ENCODE data around the gene KRTAP10-12. TPM values are rescaled to one million over a fixed set of nuclear protein-coding genes. Genes with fewer than 3 reads are reported as not detected.

Gene KRTAP10-12
- total and polyA plus RNA-seq, 2 of the 13 experiments (the other 11 are each of a cell fraction or from before 2014, with no cell fraction given) = not detected

DNA sequence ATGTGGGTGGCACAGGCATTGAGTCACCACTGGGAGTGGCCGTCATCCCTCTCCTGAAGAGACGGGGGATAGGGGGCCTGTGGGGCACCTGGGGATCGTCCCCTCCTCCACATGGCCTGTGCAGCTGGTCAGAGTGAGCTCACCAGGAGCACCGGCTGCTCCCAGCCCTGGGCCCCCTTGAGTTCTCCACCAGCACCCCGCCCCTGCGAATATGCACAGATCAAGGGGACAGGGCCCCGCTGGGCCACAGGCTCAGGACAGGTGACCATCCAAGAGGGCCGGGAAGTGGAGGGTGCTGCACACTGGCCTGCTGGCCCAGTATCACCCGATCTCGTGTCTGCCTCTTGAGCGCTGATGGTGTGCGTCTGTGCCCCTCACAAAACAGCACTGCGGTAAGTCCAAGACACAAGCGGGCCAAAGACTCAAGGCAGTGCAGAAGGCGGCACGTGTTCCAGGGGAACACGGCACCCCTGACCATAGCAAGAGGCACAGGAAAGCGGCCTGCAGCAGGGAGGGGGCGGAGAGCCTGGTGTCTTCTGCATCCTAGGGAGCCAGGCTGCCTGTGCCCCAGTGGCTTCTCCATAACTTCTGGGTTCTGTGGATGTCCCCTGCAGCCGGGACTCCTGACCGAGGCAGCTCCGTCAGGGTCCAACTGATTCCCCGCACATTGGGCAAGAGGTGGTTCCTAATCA, 32.5 kb downstream of the KRTAP10-12 start:
- FAIRE-seq (no peak), DNase-seq (ENCODE audit: low spot score) (no peak), ATAC-seq (no peak)
- in situ Hi-C loops (cut with HindIII; ENCODE audit: extremely low pct_ligation_motif_present, low pct_unique_long_range_greater_than_20kb) (no loop called here), intact Hi-C loops (cut with micrococcal nuclease; ENCODE audit: unreplicated experiment) (no loop called here)
- Histone ChIP-seq H3K4me2 (ENCODE audit: low read depth, low read length) (no peak overlapping the region), H2AFZ (ENCODE audit: low read length) (no peak overlapping the region), H3K27me3 (ENCODE audit: control insufficient read depth in 1 of 2, insufficient read depth in 2 of 2, low read length in 2 of 2) (peaks cover 0 to 49% of the 10 kb centered on the region in 2 experiments; a peak in 3 of 5 replicates), H3K36me3 (replicated peaks in 1 of 2; ENCODE audit: control insufficient read depth in 1 of 2, insufficient read depth in 2 of 2, low read length in 2 of 2) (no peaks in the 10 kb centered on the region), H3K4me1 (ENCODE audit: insufficient read depth, low read length) (peaks cover 43% of the 10 kb centered on the region), H3K9ac (ENCODE audit: insufficient read depth, low read depth, low read length) (no peak overlapping the region), H3K4me3 (replicated peaks in 1 of 3; ENCODE audit: insufficient read depth in 1 of 3, low read depth in 2 of 3, low read length in 3 of 3) (no peak overlapping the region), H3K79me2 (ENCODE audit: insufficient read depth, low read length) (no peaks in the 10 kb centered on the region), H3K27ac (ENCODE audit: extremely low read length, insufficient read depth, low read length) (no peak overlapping the region), H3K9me3 (ENCODE audit: low read length) (no peaks in the 10 kb centered on the region), H4K20me1 (ENCODE audit: insufficient read depth, low read length) (no peaks in the 10 kb centered on the region)
- BruUV-seq (replicated peaks) = no TSS peak
- 78% methylated on average over 13 of the region's 23 CpGs for WGBS (ENCODE audit: low lambda C conversion rate)
- POLR2A ChIA-PET = no interaction called here
- TF ChIP-seq, protein P1, sequence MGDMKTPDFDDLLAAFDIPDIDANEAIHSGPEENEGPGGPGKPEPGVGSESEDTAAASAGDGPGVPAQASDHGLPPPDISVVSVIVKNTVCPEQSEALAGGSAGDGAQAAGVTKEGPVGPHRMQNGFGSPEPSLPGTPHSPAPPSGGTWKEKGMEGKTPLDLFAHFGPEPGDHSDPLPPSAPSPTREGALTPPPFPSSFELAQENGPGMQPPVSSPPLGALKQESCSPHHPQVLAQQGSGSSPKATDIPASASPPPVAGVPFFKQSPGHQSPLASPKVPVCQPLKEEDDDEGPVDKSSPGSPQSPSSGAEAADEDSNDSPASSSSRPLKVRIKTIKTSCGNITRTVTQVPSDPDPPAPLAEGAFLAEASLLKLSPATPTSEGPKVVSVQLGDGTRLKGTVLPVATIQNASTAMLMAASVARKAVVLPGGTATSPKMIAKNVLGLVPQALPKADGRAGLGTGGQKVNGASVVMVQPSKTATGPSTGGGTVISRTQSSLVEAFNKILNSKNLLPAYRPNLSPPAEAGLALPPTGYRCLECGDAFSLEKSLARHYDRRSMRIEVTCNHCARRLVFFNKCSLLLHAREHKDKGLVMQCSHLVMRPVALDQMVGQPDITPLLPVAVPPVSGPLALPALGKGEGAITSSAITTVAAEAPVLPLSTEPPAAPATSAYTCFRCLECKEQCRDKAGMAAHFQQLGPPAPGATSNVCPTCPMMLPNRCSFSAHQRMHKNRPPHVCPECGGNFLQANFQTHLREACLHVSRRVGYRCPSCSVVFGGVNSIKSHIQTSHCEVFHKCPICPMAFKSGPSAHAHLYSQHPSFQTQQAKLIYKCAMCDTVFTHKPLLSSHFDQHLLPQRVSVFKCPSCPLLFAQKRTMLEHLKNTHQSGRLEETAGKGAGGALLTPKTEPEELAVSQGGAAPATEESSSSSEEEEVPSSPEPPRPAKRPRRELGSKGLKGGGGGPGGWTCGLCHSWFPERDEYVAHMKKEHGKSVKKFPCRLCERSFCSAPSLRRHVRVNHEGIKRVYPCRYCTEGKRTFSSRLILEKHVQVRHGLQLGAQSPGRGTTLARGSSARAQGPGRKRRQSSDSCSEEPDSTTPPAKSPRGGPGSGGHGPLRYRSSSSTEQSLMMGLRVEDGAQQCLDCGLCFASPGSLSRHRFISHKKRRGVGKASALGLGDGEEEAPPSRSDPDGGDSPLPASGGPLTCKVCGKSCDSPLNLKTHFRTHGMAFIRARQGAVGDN (CRISPR knock-in tag; IDR thresholded peaks at IDR 0.05) = peak; percentile 9; the same call in 1 of the 2 replicates
- TF ChIP-seq SMAD9 (CRISPR knock-in tag; IDR thresholded peaks at IDR 0.05) = no peak
- TF ChIP-seq ZMYM3 (CRISPR knock-in tag; IDR thresholded peaks at IDR 0.05) = no peak
- no peak for TF ChIP-seq PRPF4 (IDR thresholded peaks at IDR 0.05; ENCODE audit: low read depth, low read length, poor library complexity, severe bottlenecking)
- TF ChIP-seq, protein P2, sequence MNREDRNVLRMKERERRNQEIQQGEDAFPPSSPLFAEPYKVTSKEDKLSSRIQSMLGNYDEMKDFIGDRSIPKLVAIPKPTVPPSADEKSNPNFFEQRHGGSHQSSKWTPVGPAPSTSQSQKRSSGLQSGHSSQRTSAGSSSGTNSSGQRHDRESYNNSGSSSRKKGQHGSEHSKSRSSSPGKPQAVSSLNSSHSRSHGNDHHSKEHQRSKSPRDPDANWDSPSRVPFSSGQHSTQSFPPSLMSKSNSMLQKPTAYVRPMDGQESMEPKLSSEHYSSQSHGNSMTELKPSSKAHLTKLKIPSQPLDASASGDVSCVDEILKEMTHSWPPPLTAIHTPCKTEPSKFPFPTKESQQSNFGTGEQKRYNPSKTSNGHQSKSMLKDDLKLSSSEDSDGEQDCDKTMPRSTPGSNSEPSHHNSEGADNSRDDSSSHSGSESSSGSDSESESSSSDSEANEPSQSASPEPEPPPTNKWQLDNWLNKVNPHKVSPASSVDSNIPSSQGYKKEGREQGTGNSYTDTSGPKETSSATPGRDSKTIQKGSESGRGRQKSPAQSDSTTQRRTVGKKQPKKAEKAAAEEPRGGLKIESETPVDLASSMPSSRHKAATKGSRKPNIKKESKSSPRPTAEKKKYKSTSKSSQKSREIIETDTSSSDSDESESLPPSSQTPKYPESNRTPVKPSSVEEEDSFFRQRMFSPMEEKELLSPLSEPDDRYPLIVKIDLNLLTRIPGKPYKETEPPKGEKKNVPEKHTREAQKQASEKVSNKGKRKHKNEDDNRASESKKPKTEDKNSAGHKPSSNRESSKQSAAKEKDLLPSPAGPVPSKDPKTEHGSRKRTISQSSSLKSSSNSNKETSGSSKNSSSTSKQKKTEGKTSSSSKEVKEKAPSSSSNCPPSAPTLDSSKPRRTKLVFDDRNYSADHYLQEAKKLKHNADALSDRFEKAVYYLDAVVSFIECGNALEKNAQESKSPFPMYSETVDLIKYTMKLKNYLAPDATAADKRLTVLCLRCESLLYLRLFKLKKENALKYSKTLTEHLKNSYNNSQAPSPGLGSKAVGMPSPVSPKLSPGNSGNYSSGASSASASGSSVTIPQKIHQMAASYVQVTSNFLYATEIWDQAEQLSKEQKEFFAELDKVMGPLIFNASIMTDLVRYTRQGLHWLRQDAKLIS (CRISPR knock-in tag; IDR thresholded peaks at IDR 0.05) = no peak
- no peak for TF ChIP-seq HOXD1 (CRISPR knock-in tag; IDR thresholded peaks at IDR 0.05)
- TF ChIP-seq, protein P3, sequence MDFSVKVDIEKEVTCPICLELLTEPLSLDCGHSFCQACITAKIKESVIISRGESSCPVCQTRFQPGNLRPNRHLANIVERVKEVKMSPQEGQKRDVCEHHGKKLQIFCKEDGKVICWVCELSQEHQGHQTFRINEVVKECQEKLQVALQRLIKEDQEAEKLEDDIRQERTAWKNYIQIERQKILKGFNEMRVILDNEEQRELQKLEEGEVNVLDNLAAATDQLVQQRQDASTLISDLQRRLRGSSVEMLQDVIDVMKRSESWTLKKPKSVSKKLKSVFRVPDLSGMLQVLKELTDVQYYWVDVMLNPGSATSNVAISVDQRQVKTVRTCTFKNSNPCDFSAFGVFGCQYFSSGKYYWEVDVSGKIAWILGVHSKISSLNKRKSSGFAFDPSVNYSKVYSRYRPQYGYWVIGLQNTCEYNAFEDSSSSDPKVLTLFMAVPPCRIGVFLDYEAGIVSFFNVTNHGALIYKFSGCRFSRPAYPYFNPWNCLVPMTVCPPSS (IDR thresholded peaks at IDR 0.05) = no peak
- CTCF ChIA-PET (ENCODE audit: low intra/inter-chr PET ratio, low total read pairs) = no interaction called here
